NCI-H1694 treated with DMSO at 0.1 percent for 48 hours (cell line): Measurements from ENCODE around the gene ERLEC1.
"Not testable (repeated sequence)": the region's sequence is repeated elsewhere in the genome, so short reads cannot be mapped to it uniquely, and the experiment has no call there.

ENCODE experiments used
- DNase-seq: peaks from one replicate; lab custom pipeline; 2025; lab: John Stamatoyannopoulos, UW

The ERLEC1 gene

DNA sequence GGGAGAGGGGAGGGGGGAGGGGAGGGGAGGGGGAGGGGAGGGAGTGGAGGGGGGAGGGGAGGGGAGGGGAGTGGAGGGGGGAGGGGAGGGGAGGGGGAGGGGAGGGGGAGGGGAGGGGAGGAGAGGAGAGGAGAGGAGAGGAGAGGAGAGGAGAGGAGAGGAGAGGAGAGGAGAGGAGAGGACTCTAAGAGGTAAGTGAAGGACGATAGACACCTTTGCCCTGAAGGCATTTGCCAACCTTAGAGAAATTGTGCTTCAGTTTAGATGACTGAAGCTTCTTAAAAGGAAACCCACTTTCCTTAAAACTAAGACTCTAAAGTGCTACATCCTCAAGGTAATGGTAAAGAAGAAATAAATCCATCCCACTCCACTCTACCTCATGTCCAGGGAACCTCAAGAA is 53.7 kb downstream of the ERLEC1 start:
- no peak for DNase-seq

DNA sequence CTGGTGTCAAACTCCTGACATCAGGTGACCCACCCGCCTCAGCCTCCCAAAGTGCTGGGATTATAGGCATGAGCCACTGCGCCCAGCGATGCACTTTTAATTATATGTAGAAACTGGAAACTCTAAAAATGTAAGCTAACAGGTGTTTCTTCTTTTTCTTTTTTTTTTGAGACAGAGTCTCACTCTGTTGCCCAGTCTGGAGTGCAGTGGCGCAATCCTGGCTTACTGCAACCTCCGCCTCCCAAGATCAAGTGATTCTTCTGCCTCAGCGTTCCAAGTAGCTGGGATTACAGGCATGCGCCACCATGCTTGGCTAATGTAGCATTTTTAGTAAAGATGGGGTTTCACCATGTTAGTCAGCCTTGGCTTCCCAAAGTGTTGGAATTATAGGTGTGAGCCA is 54.8 kb downstream of the ERLEC1 start:
- not testable (repeated sequence) for DNase-seq

DNA sequence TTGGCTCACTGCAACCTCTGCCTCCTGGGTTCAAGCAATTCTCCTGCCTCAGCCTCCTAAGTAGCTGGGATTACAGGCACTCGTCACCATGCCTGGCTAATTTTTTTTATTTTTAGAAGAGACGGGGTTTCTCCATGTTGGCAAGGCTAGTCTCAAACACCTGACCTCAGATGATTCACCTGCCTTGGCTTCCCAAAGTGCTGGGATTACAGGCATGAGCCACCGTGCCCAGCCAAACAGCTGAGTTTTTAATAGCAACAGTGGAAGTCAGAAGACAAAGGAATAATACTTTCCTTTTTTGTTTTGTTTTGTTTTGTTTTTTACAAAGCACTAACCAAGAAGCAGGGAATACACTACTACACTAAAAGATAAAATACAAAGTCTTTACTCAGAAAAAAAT is 56.0 kb downstream of the ERLEC1 start:
- DNase-seq = no peak

DNA sequence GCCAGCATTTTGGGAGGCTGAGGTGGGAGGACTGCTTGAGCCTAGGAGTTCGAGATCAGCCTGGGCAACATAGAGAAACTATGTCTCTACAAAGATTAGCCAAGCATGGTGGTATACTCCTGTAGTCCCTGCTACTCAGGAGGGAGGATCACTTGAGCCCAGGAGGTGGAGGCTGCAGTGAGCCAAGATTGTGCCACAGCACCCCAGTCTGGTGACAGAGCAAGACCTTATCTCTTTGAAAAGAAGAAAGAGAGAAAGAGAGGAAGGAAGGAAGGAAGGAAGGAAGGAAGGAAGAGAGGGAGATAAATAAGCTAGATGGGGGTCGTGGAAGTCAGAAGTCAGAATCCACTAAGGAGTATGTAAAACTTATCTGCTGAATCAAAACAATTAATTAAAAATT is 56.8 kb downstream of the ERLEC1 start:
- no peak for DNase-seq

DNA sequence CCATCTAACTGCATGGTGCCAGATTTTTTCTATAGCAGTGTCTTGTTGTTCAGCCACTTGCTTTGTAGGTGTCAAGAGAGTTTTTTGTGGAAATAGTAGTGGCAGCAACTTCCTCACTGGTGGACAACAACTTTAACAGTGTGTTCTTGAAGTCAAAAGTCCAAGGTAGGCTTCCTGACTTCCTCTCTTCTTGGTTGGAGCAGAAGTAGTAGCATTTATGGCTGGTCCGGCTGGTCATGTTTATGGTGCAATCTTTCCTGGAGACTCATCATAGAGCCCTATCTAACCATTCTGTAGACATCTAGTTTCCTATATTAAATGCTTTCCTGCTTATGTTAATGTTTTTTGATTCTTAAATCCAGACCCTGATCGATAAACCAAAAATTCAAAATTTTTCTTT is 61.2 kb downstream of the ERLEC1 start:
- no peak for DNase-seq

DNA sequence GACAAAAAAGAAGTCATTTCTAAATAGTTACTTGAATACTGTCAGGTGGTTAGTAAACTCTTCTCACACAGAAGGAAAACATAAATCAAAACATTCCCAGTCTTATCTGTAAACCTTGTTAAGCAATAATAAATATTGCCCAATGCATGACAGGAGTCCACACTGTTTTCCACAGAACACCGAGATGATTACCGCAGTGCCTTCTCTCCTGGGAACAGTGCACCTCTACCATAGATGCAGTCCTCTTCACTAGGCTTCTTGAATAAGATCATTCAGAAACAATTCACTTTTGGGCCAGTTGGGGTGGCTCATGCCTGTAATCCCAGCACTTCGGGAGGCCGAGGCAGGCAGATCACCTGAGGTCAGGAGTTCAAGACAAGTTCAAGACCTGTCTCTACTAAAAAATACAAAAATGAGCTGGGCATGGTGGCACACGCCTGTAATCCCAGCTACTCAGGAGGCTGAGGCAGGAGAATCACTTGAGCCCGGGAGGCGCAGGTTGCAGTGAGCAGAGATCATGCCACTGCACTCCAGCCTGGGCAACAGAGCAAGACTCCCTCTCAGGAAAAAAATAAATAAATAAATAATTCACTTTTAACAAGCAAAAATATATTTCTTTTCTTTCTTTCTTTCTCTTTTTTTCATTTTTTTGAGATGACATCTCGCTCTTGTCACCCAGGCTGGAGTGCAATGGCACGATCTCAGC is 64.4 kb downstream of the ERLEC1 start:
- DNase-seq = not testable (repeated sequence)

DNA sequence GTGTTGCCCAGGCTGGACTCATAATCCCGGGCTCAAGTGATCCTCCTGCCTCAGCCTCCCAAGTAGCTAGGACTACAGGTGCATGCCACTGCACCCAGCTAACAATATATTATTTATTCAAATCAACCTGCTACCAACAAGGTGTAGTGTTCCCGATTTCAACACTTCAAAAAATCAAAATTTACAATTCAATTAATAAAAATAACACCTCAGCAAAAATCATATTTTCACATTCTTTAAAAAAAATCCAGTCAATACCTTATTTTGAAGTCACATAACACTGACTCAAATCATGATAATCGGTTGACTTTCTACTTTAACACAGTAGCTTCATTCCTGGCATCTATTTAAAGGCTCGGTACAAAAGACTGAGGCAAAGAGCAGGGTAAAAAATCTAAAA is 65.7 kb downstream of the ERLEC1 start:
- DNase-seq = no peak

DNA sequence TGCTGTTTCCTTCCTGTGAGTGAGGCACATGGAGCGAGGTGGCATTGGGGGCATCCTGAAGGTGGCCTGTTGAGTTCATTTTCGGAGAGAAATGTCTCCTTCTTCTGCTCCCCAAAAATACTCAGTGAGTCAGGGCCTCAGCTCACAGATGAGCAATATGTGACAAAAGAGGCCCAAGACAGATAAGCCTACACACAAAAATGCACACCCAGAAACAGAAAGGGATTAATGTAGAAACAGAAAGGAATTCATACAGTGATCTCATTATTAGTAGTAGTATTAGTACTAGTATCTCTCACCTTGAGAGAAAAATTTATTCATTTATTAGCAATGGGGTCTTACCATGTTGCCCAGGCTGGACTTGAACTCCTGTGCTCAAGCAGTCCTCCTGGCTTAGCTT is 67.8 kb downstream of the ERLEC1 start:
- no peak for DNase-seq

DNA sequence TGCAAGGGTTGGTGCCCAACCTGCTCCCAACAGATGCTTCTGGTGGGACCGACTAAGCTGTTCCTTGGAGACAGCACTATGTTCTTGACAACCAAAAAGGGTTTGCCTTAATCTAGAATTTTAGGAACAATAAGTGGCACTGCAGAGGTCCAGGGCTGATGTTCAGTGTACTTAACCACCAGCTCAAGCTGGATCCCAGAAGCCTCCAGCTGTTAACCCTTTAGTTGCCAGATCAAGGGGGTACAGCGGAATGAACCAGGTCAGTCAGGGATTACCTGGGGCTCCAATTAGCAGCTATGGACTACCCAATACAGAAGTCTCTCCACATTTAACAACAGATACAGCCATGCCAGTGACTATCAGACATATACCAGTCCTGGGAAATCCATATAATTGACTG is 69.4 kb downstream of the ERLEC1 start:
- no peak for DNase-seq

DNA sequence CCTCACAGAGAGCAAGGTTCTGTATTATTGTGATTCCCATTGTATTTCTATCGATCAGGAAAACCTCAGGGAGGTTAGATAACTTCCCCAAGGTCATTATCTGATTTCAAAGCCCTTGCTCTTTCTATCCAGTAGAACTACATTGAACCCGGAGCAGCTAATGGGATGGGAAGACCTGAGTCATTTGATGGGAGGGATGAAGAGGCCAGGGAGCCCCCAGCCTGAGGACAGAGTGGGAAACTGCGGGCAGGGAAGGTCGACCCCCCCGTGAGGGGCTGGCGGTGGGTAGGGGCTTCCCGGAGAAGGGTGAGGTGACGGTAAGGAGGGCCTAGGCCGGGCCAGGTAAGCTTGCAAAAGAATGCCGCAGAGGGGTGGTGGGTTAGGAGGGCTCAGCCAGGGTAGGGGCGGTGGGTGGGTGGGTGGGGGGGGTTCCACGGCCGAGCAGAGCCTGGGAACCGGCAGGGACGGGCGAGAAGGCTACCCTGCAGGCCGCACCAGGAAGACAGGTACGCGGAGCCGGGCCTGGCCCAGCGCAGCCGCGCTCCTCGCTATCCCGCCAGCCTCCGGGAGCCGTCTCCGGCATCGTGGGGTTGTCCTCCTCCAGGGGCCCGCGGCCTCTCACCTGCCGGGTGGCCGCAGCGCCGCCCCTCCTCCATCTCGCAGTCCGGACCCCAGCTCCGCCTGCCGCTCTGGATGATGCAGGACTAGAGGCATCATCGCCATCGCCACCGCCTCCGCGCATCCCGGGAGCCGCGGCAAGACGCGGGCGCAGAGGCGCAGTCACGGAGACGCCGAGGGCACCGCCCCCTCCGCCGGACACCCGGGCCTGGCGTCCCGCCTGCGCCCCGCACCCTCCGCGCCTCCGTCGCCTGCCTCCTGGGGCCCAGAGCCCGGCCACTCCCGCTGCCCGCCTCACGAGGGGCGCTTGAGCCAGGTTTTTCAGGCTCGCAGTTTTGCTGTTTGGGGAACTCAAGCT is 72.7 kb downstream of the ERLEC1 start, which contains the start of gene GPR75:
Gene GPR75 (minus strand): TSS at position 762 of the 976 bp plus-strand sequence. CDS start 5,211 bp downstream, outside the sequence.
- DNase-seq = no peak

DNA sequence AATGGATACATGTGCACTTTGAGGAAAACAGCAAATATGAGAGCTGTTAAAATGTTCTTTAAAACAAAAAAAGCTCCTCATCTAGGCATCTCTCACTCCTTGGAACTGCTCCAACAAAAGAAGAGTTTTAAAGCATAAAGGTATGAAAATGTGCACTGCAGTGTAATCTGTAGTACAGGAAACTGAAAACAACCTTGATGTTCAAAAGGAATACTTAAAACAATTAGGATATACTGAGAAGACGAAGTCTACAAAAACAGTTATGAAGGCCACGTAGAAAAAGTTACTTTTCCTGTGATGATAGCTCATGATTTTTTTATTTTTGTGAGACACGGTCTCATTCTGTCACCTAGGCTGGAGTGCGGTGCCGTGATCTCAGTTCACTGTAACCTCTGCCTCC is 75.0 kb downstream of the ERLEC1 start:
- DNase-seq = no peak

DNA sequence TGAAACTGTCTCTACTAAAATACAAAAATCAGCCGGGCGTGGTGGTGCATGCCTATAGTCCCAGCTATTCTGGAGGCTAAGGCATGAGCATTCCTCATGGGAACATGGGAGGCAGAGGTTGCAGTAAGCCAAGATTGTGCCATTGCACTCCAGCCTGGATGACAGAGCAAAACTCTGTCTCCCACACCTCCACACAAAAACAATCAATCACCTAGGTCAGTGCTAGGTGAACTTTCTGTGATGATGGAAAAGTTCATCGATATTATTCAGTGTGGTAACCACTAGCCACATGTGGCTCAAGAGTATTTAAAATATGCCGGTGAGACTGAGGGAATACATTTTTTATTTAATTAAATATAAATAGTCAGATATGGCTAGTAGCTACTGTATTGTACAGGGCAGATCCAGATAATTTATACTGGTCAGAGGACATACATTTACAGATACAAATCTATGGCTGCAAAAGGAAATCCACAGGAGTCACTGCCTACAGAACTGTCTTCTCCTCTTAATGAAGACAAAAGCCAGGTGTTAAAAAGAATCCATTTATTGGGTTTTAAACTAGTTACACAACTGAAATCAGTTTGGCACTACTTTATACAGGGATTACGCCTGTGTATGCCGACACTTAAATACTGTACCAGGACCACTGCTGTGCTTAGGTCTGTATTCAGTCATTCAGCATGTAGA is 76.8 kb downstream of the ERLEC1 start:
- DNase-seq = no peak

DNA sequence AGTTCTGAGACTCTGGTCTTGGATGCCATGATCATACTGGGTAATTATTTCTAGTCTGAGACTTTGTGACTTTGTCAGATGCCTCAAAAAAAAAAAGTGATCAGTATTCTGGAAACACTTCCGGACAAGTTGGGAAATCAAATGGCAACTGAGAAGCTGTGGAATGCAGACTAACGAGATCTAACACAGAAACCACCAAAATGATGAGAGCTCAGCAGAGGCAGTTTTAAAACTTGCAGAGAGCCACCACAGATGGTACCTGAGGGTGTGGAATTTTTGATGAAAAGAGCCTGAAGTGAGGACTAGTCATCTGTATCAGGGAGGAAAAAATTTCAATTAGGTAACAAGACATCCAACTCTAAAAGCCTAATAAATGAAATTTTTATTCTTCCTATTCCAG is 78.4 kb downstream of the ERLEC1 start:
- no peak for DNase-seq

DNA sequence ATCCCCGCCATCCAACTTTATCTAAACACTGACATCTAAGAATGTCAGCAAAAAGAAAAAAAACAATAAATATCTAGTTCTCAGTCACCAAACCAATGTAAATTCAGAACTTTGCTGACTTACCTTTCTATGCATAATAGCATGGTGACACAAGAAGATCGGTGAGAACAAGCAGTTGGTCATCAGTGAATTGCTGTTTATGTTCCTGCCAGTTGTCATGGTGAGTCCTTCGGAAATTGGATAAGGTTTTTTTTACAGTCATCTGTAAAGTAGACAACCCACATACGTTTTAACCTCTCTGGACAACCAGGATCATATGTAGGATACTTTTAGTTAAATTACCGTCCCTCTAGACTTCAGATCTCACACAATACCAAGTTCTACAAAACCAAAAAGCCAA is 79.1 kb downstream of the ERLEC1 start:
- no peak for DNase-seq

DNA sequence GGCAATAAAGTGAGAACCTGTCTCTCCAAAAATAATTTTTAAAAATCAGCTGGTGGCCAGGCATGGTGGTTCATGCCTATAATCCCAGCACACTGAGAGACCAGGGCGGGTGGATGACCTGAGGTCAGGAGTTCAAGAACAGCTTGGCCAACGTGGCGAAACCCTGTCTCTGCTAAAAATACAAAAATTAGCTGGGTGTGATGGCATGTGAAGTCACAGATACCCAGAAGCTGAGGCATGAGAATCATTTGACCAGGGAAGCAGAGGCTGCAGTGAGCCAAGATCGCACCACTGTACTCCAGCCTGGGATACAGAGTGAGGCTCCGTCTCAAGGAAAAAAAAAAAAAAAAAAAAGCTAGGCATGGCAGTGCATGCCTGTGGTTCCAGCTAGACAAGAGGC is 80.3 kb downstream of the ERLEC1 start:
- DNase-seq = no peak

DNA sequence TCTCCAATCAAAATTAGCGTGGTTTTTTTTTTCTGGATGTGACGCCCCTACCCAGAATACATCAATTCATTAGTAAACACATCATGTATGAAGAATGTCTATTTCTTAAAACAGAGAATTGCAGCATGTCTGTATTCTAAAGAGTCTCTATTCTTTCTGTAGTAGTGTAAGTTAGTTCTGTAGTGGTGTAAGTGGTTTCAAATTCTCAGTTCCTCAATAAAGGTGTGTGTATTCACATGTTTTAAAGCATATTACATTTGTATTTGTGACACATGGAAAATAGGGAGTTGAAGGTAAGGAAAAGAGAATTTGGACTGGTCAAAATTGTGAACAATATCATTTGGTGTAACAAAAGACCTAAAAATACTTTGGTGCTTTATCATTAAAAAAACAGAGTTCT is 80.9 kb downstream of the ERLEC1 start:
- DNase-seq = no peak
